ENCODE results near the gene CMTM3.
"Not testable (repeated sequence)": the region's sequence is repeated elsewhere in the genome, so short reads cannot be mapped to it uniquely, and the experiment has no call there.

CMTM3 gene

GRCh38 chr16:66585481-66586239 lies 18.8 kb upstream of the CMTM3 start:
- DNase-seq (ENCODE audit: low read depth): no peak

DNA sequence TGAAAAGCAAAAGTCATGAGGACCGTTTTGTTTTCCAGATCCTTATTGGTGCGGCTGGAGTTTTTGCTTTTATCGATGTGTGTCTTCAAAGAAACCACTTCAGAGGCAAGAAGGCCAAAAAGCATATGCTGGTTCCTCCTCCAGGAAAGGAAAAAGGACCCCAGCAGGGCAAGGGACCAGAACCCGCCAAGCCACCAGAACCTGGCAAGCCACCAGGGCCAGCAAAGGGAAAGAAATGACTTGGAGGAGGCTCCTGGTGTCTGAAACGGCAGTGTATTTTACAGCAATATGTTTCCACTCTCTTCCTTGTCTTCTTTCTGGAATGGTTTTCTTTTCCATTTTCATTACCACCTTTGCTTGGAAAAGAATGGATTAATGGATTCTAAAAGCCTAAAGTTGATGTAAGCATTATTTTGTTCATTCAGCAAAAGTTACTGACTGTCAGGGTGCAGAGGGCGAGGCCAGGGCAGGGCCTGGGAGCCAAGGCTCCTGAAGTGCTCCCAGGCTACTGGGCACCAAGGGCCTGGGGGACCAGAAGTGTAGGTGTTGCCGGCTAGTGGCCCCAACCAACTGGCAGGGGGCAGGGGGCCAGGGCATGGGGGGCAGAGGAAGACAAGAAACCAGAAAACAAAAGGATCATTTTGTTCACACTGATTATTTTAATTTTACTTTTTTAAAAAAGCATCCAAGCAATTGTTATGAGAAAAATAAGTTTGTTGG lies 16.5 kb upstream of the CMTM3 start:
- DNase-seq (ENCODE audit: low read depth): no peak

DNA sequence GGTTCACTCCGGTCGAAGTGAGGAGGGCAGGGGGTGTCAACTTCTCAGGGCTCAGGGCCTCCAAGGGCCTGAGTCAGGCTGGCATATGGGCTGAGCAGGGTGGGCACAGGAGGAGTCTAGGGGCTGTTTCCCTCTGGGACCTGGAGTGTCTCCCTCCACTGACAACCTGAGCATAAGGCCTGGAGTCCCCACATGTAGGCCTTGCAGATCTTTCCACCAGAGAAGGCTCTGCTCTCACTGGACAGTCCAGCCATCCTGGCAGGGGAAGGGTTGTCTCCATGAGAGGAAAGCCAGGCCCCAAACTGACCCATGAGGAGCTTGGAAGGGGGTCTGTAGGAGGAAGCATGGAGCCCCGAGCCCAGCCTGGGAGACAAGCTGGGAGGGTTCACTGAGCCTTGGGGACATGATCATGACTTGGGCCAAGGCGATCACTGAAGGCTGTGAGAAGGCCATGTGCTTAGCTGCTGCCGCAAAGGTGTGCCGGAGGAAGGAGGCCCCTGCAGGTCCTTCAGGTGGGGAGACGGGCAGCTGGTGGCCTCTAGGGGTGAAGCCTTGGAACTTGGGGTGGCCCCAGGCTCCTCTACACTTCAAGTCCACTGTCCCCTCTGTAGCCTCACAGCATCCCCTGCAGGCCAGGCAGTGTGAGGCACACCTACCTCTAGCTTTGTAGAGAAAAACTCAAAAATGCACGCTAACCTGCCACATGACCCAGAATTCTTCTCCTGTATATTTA lies 15.4 kb upstream of the CMTM3 start:
- peak; percentile 39 for DNase-seq (ENCODE audit: low read depth)

- no peak for DNase-seq (ENCODE audit: low read depth)
Measured at GRCh38 chr16:66590322-66590721, 14.2 kb upstream of the CMTM3 start.

GRCh38 chr16:66591018-66591417 lies 13.5 kb upstream of the CMTM3 start:
- no peak for DNase-seq (ENCODE audit: low read depth)

- no peak for DNase-seq (ENCODE audit: low read depth)
Measured at GRCh38 chr16:66592241-66592640, 12.3 kb upstream of the CMTM3 start.

DNA sequence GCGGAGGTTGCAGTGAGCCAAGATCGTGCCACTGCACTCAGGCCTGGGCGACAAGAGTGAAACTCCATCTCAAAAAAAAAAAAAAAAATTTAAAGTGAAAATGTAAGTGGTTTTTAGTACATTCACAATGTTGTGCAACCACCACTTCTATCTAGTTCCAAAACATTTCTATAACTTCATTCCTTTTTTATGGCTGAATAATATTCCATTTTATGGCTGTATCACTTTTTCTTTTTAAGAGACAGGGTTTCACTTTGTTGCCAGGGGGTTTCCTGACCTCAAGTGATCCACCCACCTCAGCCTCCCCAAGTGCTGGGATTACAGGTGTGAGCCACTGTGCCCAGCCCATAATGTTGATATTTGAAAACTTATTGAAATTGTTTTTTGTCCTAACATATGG lies 11.7 kb upstream of the CMTM3 start:
- DNase-seq (ENCODE audit: low read depth): no peak

- no peak for DNase-seq (ENCODE audit: low read depth)
Measured at GRCh38 chr16:66594739-66595138, 9.8 kb upstream of the CMTM3 start.

GRCh38 chr16:66596559-66596958 lies 7.9 kb upstream of the CMTM3 start:
- not testable (repeated sequence) for DNase-seq (ENCODE audit: low read depth)

DNA sequence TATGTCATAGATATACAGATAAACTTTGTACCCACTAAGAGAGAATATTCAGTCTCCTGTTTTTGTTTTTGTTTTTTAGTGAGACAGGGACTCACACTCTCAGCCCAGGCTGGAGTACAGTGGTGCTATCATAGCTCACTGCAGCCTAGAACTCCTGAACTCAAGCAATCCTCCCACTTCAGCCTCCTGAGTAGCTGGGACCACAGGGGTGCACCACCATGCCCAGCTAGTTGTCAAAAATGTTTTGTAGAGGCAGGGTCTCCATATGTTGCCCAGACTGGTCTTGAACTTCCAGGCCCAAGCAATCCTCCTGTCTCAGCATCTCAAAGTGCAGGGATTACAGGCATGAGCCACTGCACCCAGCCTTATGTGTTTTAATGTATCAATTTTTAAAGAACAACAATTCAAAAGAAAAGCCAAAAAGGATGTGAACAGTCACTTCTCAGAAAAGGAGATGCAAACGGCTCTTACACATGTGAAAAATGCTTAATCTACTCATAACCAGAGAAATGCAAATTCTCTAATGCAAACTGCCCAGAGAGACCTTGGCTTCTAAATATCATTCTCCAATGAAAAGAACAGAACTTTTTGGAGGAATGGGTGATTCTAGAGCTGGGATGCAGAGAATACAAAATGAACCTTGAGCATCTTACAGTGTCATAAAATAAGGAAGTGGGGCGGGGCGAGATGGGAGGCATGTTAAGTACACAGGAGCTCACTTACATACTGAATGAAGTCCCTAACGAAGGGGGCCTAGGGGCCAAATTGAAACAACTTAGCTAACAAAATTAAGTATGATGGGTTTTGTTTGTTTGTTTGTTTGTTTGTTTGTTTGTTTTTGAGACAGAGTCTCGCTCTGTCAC lies 7.3 kb upstream of the CMTM3 start:
- no peak for DNase-seq (ENCODE audit: low read depth)

DNA sequence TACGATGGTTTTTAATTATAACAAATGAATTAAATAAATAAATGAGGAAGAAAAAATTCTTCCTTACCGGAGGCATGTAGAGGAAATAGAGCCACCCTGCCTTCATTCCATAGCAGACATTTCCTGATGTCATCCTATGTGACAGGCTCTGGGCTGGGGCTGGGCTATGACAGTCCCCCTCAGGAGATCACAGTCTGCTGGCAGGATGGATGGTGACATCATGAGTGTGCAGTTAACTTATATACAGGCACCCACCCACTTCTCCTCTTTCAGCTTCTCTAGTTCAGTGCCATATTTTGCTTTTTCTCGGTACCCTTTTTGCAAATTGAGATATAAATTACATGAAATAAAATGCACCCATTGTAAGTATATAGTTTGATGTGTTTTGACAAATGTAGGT lies 6.4 kb upstream of the CMTM3 start:
- DNase-seq (ENCODE audit: low read depth): no peak

DNA sequence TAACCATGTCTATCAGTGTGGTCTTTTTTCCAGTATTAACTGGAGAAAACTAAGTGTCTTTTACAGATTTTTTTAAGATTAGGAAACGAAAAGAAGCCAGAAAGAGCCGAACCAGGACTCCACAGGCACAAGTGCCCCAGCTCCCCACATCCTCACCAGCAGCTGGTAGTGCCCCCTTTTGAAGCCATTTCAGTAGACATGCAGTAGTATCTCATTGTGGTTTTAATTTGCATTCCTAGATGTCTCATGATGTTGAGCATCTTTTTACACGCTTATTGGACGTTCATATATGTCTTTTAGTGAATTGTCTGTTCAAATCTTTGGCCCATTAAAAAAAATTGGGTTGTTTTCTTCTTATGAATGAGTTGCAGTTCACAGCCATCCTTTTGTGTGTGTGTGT lies 4.8 kb upstream of the CMTM3 start:
- no peak for DNase-seq (ENCODE audit: low read depth)

DNA sequence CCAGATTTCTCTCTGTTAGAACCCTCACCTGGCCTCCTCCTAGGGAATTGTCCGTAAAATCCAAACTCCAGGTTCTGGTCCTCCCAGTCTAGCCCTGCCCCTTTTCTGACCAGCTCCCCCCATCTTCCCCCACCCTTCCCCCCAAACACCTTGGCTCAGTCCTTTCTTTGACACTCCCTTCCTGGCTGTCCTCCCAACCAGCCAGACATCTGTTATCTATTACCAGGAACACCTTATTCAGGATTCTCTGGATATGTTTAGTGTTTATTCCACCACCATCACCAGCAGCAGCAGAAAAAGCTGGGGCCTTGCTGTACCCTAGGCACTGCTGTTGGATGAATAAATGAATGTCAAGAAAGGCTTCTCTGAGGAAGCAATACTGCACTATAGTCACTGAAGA lies 4.0 kb upstream of the CMTM3 start:
- DNase-seq (ENCODE audit: low read depth): no peak

DNA sequence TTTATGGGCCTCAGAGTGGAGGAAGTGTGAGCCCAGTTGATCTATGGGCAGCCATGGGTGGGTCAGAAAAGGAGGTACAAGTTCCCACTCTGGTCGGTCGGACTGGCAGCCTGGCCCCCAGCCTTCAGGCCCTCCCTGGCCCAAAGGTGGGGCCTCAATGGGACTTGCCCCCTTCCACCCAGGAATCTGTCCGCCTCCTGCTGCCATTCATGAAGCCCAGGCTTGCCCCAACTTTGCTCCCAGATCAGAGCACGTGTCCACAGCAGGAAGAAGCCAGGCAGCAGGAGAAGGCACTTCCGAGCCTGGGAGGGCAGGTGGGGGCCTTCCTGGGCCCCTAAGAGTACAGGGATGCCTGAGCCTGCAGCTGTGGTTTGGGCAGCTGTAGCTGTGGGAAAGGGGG lies 3.0 kb upstream of the CMTM3 start:
- DNase-seq (ENCODE audit: low read depth): no peak

- DNase-seq (ENCODE audit: low read depth): peak; percentile 54
Measured at GRCh38 chr16:66603537-66604375, 748 bp upstream of the CMTM3 start.

- DNase-seq (ENCODE audit: low read depth): no peak
Measured at GRCh38 chr16:66605177-66605978, 874 bp downstream of the CMTM3 start.

DNA sequence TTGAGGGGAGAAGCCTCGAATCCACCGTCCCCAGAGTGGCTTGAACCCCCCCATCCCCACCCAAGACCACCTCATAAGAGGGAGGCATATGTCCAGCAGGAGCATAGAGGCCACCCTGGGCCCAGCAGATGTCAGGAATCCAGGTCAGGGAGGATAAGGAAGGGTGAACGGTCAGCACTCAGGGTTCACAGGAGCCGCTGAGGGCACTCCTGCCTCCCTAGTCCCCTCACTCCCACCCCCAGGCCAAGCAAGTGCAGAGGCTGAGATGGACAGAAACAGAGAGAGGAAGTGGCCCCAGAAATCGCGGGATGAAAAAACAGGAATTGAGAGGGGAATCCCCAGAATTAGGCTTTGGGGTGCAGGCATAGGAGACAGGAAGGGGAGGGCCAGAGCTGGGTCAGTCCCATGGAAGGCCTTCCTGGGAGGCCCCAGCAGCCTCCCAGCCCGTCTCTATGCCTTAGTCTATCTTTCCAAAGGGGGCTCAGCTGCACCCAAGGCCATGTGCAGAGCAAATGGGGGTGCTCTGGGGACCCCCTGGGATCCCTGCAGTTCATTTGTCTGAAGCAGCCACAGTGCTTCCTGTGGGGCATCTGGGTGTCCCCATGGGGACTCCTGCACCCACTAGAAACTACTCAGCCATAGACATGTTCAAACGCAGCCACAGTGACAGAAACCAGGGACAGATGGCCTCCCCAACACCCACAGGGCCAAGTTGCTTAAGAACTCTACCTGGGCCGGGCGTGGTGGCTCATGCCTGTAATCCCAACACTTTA lies 1.7 kb downstream of the CMTM3 start:
- no peak for DNase-seq (ENCODE audit: low read depth)

GRCh38 chr16:66608241-66609138 lies 4.0 kb downstream of the CMTM3 start:
- peak; percentile 74 for DNase-seq (ENCODE audit: low read depth)

DNA sequence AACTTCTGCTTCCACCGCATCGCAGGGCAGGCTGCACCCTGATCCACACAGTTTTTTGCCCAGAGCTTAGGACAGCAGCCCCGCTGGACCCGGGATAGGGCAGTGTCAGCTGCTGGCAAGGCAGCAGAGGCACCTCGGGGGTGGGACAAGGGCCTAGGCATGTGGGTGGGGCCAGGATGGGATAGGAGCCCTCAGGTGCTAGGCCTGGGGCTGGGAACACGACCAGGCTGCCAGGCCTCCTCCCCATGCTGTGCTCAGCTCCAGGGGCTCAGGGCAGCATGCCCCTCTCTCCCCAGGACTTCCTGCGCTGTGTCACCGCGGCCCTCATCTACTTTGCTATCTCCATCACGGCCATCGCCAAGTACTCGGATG lies 4.6 kb downstream of the CMTM3 start:
- no peak for DNase-seq (ENCODE audit: low read depth)
